ENCODE measurements around the gene ENTPD7.

DNA sequence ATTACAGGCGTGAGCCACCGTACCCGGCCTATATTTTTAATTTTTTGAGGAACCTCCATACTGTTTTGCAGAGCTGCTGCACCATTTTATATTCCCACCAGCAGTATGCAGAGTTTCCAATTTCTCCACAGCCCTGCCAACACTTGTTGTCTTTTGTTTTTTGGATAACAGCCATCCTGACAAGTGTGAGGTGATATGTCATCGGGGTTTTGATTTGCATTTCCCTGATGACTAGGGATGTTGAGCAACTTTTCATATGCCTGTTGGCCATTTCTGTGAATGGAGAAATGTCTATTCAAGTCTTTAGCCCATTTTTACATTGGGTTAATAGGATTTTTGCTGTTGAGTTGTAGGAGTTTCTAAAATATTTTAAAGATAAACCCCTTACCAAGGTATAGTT is 22.2 kb downstream of the ENTPD7 start:
- TF ChIP-seq POLR2A (IDR thresholded peaks at IDR 0.05) (no peak), POLR2AphosphoS5 (IDR thresholded peaks at IDR 0.05) (no peak)
- TF ChIP-seq, protein P1, sequence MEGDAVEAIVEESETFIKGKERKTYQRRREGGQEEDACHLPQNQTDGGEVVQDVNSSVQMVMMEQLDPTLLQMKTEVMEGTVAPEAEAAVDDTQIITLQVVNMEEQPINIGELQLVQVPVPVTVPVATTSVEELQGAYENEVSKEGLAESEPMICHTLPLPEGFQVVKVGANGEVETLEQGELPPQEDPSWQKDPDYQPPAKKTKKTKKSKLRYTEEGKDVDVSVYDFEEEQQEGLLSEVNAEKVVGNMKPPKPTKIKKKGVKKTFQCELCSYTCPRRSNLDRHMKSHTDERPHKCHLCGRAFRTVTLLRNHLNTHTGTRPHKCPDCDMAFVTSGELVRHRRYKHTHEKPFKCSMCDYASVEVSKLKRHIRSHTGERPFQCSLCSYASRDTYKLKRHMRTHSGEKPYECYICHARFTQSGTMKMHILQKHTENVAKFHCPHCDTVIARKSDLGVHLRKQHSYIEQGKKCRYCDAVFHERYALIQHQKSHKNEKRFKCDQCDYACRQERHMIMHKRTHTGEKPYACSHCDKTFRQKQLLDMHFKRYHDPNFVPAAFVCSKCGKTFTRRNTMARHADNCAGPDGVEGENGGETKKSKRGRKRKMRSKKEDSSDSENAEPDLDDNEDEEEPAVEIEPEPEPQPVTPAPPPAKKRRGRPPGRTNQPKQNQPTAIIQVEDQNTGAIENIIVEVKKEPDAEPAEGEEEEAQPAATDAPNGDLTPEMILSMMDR (IDR thresholded peaks at IDR 0.05 in 8 of 11, conservative IDR thresholded peaks at IDR 0.05 in 3 of 11): no peak
